ENCODE measurements around the gene ZNRF1. TPM values are rescaled to one million over a fixed set of nuclear protein-coding genes. Genes with fewer than 3 reads are reported as not detected.

Gene ZNRF1
- total and polyA plus RNA-seq, 2 of the 13 experiments (the other 11 are each of a cell fraction or from before 2014, with no cell fraction given) = 43.9 to 58.7 TPM

- FAIRE-seq (no peak), ATAC-seq (peak; percentile 49), DNase-seq (ENCODE audit: low spot score) (peak; percentile 44)
- H3K4me1 ChIP-seq (ENCODE audit: insufficient read depth, low read length) = peaks cover 75% of the 10 kb centered on the region
- no peak overlapping the region for H2AFZ ChIP-seq (ENCODE audit: low read length)
- CTCF ChIA-PET (ENCODE audit: low intra/inter-chr PET ratio, low total read pairs) = no interaction called here
- no peaks in the 10 kb centered on the region for H3K9me3 ChIP-seq (ENCODE audit: low read length)
- WGBS (ENCODE audit: low lambda C conversion rate) = under 1% methylated on average over 42 of the region's 71 CpGs
- BruUV-seq (replicated peaks) = no TSS peak
- in situ Hi-C loops (cut with HindIII; ENCODE audit: extremely low pct_ligation_motif_present, low pct_unique_long_range_greater_than_20kb) (loop anchor here (10.0 kb wide), 1 partner anchor 105 kb away; no protein-coding TSS in a partner anchor), intact Hi-C loops (cut with micrococcal nuclease; ENCODE audit: unreplicated experiment) (loop anchor here (5.0 kb wide), 1 partner anchor 247 kb away; no protein-coding TSS in a partner anchor)
- POLR2A ChIA-PET = interaction anchor here (0.7 kb wide), 1 partner anchor 15 kb away, joined by 4 read pairs; the partner anchor contains the start of gene WDR59
- peak overlapping the region; percentile 61 for H3K27ac ChIP-seq (ENCODE audit: extremely low read length, insufficient read depth, low read length)
- peaks cover 57% of the 10 kb centered on the region for H3K79me2 ChIP-seq (ENCODE audit: insufficient read depth, low read length)
- H3K9ac ChIP-seq (ENCODE audit: insufficient read depth, low read depth, low read length) = peak overlapping the region; percentile 81
- H3K27me3 ChIP-seq (ENCODE audit: control insufficient read depth in 1 of 2, insufficient read depth in 2 of 2, low read length in 2 of 2) = no peaks in the 10 kb centered on the region; a peak in 1 of 5 replicates
- H3K36me3 ChIP-seq (replicated peaks in 1 of 2; ENCODE audit: control insufficient read depth in 1 of 2, insufficient read depth in 2 of 2, low read length in 2 of 2) = peaks cover 5 to 7% of the 10 kb centered on the region in 2 experiments
- H3K4me3 ChIP-seq (replicated peaks in 1 of 3; ENCODE audit: insufficient read depth in 1 of 3, low read depth in 2 of 3, low read length in 3 of 3) = peak overlapping the region; percentile 76 to 94 (median 80)
- peaks cover 52% of the 10 kb centered on the region for H4K20me1 ChIP-seq (ENCODE audit: insufficient read depth, low read length)
- H3K4me2 ChIP-seq (ENCODE audit: low read depth, low read length) = peak overlapping the region; percentile 89
- TF ChIP-seq NKX3-1 (CRISPR knock-in tag; IDR thresholded peaks at IDR 0.05) (peak; percentile 67; the same call in 1 of the 2 replicates), RERE (CRISPR knock-in tag; IDR thresholded peaks at IDR 0.05; ENCODE audit: low read depth) (no peak), ZBTB46 (CRISPR knock-in tag; IDR thresholded peaks at IDR 0.05; ENCODE audit: borderline replicate concordance) (no peak), REPIN1 (CRISPR knock-in tag; IDR thresholded peaks at IDR 0.05; ENCODE audit: borderline replicate concordance, low read depth) (0 out of 2 replicates have a peak, but pooled peaks have one; percentile 30), ZNF570 (CRISPR knock-in tag; IDR thresholded peaks at IDR 0.05; ENCODE audit: borderline replicate concordance) (no peak), REL (CRISPR knock-in tag; conservative IDR thresholded peaks at IDR 0.05) (no peak; the same call in 1 of the 2 replicates), POLR2AphosphoS2 (IDR thresholded peaks at IDR 0.05; ENCODE audit: low read depth, low read length) (no peak), DNMT1 (CRISPR knock-in tag; IDR thresholded peaks at IDR 0.05) (no peak), ZSCAN9 (CRISPR knock-in tag; IDR thresholded peaks at IDR 0.05; ENCODE audit: borderline replicate concordance) (no peak), ELF3 (CRISPR knock-in tag; IDR thresholded peaks at IDR 0.05) (peak; percentile 42; the same call in 1 of the 2 replicates), ZNF441 (CRISPR knock-in tag; IDR thresholded peaks at IDR 0.05; ENCODE audit: borderline replicate concordance) (0 out of 2 replicates have a peak, but pooled peaks have one; percentile 29), MYNN (CRISPR knock-in tag; IDR thresholded peaks at IDR 0.05; ENCODE audit: low read depth) (no peak; the same call in 1 of the 2 replicates), TAF15 (IDR thresholded peaks at IDR 0.05; ENCODE audit: low read depth, low read length, poor library complexity, severe bottlenecking) (peak; percentile 78)
- TF ChIP-seq, protein P1, sequence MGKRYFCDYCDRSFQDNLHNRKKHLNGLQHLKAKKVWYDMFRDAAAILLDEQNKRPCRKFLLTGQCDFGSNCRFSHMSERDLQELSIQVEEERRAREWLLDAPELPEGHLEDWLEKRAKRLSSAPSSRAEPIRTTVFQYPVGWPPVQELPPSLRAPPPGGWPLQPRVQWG (CRISPR knock-in tag; IDR thresholded peaks at IDR 0.05; ENCODE audit: borderline replicate concordance, low read depth) = no peak
These were observed 1.0 kb downstream of the ZNRF1 start for GRCh38 chr16:74999609-75000480.

All from HepG2 (cell line).